Measurements from ENCODE around the gene POMC. TPM values are rescaled to one million over a fixed set of nuclear protein-coding genes. Genes with fewer than 3 reads are reported as not detected.
A peak's percentile ranks its signal among the peaks of the same experiment; 100 is the strongest.

The POMC gene
- total RNA-seq, 4 donors from 2014 or later, result 6.3 to 11.8 (median 9.2) TPM

DNA sequence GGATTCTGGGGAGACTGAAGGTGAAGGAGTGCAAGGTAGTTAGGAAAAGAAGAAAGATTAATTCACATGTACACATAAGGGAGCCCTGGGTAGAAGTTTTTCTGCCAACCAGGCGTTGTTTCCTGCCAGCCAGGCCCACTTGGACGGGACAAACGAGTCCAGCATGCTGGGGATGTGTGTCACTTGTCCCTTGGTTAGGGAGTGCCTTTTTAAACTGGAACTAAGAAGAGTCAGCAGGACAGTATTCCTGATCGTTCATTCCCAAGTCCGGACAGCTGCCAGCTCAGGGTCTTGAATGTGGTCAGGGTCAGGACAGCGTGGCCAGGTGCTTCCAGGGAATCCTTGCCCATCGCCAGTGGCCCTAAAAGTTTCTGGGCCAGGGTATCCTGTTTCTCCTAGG, 43.2 kb downstream of the POMC start:
- no peaks in the 10 kb centered on the region for H3K9me3 ChIP-seq
- TF ChIP-seq, protein P1, sequence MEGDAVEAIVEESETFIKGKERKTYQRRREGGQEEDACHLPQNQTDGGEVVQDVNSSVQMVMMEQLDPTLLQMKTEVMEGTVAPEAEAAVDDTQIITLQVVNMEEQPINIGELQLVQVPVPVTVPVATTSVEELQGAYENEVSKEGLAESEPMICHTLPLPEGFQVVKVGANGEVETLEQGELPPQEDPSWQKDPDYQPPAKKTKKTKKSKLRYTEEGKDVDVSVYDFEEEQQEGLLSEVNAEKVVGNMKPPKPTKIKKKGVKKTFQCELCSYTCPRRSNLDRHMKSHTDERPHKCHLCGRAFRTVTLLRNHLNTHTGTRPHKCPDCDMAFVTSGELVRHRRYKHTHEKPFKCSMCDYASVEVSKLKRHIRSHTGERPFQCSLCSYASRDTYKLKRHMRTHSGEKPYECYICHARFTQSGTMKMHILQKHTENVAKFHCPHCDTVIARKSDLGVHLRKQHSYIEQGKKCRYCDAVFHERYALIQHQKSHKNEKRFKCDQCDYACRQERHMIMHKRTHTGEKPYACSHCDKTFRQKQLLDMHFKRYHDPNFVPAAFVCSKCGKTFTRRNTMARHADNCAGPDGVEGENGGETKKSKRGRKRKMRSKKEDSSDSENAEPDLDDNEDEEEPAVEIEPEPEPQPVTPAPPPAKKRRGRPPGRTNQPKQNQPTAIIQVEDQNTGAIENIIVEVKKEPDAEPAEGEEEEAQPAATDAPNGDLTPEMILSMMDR (IDR thresholded peaks at IDR 0.05), result no peak
- no peak for TF ChIP-seq POLR2A (IDR thresholded peaks at IDR 0.05)
- no peaks in the 10 kb centered on the region for H3K4me1 ChIP-seq
- no peaks in the 10 kb centered on the region for H3K27me3 ChIP-seq
- no peak overlapping the region for H3K4me3 ChIP-seq (replicated peaks in 1 of 3)
- H3K27ac ChIP-seq, result no peak overlapping the region
- WGBS, 2 donors, result 74 to 83% methylated on average over 3 to 7 of the region's 7 CpGs
- DNase-seq, result no peak
- no peaks in the 10 kb centered on the region for H3K36me3 ChIP-seq
- intact Hi-C loops (cut with DNase I), result no loop called here

DNA sequence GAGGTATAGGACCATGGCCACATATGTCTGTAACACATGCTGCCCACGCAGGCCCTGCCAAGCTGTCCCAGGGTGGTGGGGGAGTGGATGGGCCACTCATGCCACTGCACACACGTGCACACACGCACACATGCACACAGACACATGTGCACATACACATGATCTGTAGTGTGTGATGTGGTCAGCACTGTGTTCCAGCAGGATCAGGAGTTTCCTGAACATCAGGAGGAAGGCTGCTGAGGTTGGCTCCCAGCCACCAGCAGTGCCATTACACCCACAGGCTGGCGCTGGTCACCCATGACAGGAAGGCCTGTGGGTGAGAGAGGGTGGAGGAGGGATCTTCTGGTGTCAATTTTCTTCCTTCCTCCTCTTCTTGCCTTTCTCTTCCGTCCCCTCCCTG, 44.7 kb downstream of the POMC start:
- Histone ChIP-seq H3K27me3 (no peaks in the 10 kb centered on the region), H3K4me1 (no peaks in the 10 kb centered on the region), H3K27ac (no peak overlapping the region), H3K36me3 (no peaks in the 10 kb centered on the region), H3K4me3 (replicated peaks in 1 of 3) (no peak overlapping the region), H3K9me3 (no peaks in the 10 kb centered on the region)
- 66 to 74% methylated on average over 5 of the region's 5 CpGs for WGBS, 2 donors
- peak; percentile 31 to 37 for DNase-seq
- intact Hi-C loops (cut with DNase I), result no loop called here
- TF ChIP-seq POLR2A (IDR thresholded peaks at IDR 0.05), result no peak
- TF ChIP-seq, protein P1 (IDR thresholded peaks at IDR 0.05), result no peak

DNA sequence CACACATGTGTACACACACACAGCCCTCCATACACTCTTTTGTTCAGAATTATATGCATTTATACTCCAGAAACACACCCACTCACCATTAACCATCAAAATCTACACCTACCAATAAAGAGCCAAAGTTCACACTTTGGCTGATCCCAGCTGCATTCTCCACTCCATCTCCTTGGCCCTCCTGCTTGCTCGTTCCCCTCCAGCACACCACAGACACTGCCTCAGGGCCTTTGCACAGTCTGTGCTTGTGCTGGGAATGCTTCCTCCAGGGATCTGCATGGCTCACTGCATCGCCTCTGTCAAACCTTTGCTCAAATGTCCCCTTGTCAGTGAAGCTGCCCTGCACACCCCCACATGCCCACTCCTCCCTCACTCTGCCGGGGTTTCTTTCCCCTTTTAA, 46.0 kb downstream of the POMC start:
- WGBS, 2 donors, result 96 to 97% methylated on average over 3 of the region's 3 CpGs
- no peaks in the 10 kb centered on the region for H3K9me3 ChIP-seq
- H3K4me1 ChIP-seq, result no peaks in the 10 kb centered on the region
- no peaks in the 10 kb centered on the region for H3K27me3 ChIP-seq
- TF ChIP-seq, protein P1 (IDR thresholded peaks at IDR 0.05), result no peak
- TF ChIP-seq POLR2A (IDR thresholded peaks at IDR 0.05), result no peak
- no peak for DNase-seq
- intact Hi-C loops (cut with DNase I), result no loop called here
- no peaks in the 10 kb centered on the region for H3K36me3 ChIP-seq
- H3K4me3 ChIP-seq (replicated peaks in 1 of 3), result no peak overlapping the region
- H3K27ac ChIP-seq, result no peak overlapping the region

DNA sequence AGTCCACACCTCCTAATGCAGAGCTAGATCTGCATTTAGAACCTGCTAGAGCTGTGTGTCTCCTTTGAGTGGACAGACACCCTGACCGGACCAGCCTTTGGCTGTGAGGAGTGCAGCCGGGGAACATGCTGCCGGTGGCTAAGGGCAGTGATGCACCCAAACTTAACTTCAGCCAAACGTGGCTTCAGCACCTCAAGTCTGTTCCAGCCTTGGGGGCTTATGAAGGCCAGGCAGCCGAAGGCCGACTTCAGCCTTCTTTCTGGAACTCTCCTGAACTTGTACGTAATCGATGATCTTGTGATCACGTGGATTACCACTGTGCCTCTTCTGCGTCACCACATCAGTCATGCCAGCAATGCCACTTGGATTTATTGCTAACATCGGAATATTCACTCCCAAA, 49.1 kb downstream of the POMC start:
- Histone ChIP-seq H3K9me3 (no peaks in the 10 kb centered on the region), H3K27me3 (no peaks in the 10 kb centered on the region), H3K36me3 (no peaks in the 10 kb centered on the region), H3K4me3 (replicated peaks in 1 of 3) (no peak overlapping the region), H3K27ac (no peak overlapping the region), H3K4me1 (no peaks in the 10 kb centered on the region)
- WGBS, 2 donors, result 90 to 96% methylated on average over 10 to 11 of the region's 11 CpGs
- intact Hi-C loops (cut with DNase I), result no loop called here
- TF ChIP-seq, protein P1 (IDR thresholded peaks at IDR 0.05), result no peak
- no peak for DNase-seq

DNA sequence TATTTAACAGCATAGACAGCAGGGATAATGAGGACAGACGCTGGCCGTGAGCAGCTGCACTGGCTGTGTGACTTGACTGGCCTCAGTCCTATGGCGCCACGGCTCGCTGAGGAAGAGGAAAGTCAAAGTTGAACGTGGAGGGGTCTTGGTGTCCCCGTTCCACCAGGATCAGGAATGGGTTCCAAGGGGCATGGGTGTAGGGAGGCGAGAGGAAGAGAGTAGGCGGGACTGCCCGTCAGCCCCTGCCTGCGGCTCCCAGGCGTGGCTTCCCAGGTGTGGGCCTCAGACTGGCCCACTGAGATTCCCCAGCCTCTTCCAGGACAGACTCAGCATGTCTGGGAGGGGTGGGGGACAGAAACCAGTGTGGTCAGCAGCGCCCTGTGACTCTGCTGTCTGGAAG, 51.4 kb downstream of the POMC start:
- WGBS, 2 donors, result 82 to 92% methylated on average over 13 of the region's 13 CpGs
- H3K27ac ChIP-seq, result no peak overlapping the region
- intact Hi-C loops (cut with DNase I), result no loop called here
- DNase-seq, result no peak
- no peaks in the 10 kb centered on the region for H3K4me1 ChIP-seq
- H3K4me3 ChIP-seq (replicated peaks in 1 of 3), result no peak overlapping the region
- no peak for TF ChIP-seq POLR2A (IDR thresholded peaks at IDR 0.05)
- TF ChIP-seq, protein P1 (IDR thresholded peaks at IDR 0.05), result no peak
- no peaks in the 10 kb centered on the region for H3K9me3 ChIP-seq
- H3K36me3 ChIP-seq, result no peaks in the 10 kb centered on the region
- H3K27me3 ChIP-seq, result no peaks in the 10 kb centered on the region
